Left forelimb (tissue), 1 donor: ENCODE data around the gene TNFRSF18.

ENCODE experiments used
- DNase-seq: peaks from one replicate; pipeline ENCODE4 v3.0.0-alpha.2; 2018; ENCODE audit warnings: low spot score

The TNFRSF18 gene

GRCh38 chr1:1227386-1227785 is 21.0 kb upstream of the TNFRSF18 start:
- DNase-seq, result no peak

GRCh38 chr1:1226566-1227362 is 20.4 kb upstream of the TNFRSF18 start:
- DNase-seq, result no peak

GRCh38 chr1:1225913-1226312 is 19.5 kb upstream of the TNFRSF18 start:
- no peak for DNase-seq

- no peak for DNase-seq
Measured at GRCh38 chr1:1225238-1225845, 18.9 kb upstream of the TNFRSF18 start.

GRCh38 chr1:1223891-1224290 is 17.5 kb upstream of the TNFRSF18 start:
- no peak for DNase-seq

GRCh38 chr1:1223321-1223720 is 16.9 kb upstream of the TNFRSF18 start:
- no peak for DNase-seq

- no peak for DNase-seq
Measured at GRCh38 chr1:1222575-1223225, 16.3 kb upstream of the TNFRSF18 start.

GRCh38 chr1:1221887-1222574 is 15.6 kb upstream of the TNFRSF18 start:
- no peak for DNase-seq

GRCh38 chr1:1220197-1220596 is 13.8 kb upstream of the TNFRSF18 start:
- DNase-seq, result no peak

GRCh38 chr1:1219341-1219740 is 12.9 kb upstream of the TNFRSF18 start:
- no peak for DNase-seq

- DNase-seq, result no peak
Measured at GRCh38 chr1:1218524-1219200, 12.3 kb upstream of the TNFRSF18 start.

GRCh38 chr1:1217621-1218523 is 11.5 kb upstream of the TNFRSF18 start:
- DNase-seq, result no peak

GRCh38 chr1:1216770-1217620 is 10.6 kb upstream of the TNFRSF18 start:
- no peak for DNase-seq

- no peak for DNase-seq
Measured at GRCh38 chr1:1215881-1216605, 9.7 kb upstream of the TNFRSF18 start.

GRCh38 chr1:1215080-1215676 is 8.8 kb upstream of the TNFRSF18 start:
- no peak for DNase-seq

- no peak for DNase-seq
Measured at GRCh38 chr1:1213345-1214265, 7.2 kb upstream of the TNFRSF18 start, which contains the start of gene TNFRSF4. Gene TNFRSF4, minus strand, starts transcription at chr1:1214153. Its CDS starts 26 bp downstream, at chr1:1214127.

GRCh38 chr1:1212780-1213344 is 6.5 kb upstream of the TNFRSF18 start:
- no peak for DNase-seq
